ENCODE data around the gene ZNF862.

GRCh38 chr7:149833495-149834130, 4.6 kb upstream of the ZNF862 start:
- TF ChIP-seq CTCF (IDR thresholded peaks at IDR 0.05 in 2 of 3, conservative IDR thresholded peaks at IDR 0.05 in 1 of 3; ENCODE audit: control insufficient read depth in 2 of 3, extremely low read depth in 1 of 3, insufficient read depth in 1 of 3, low read depth in 3 of 3, low read length in 3 of 3): no peak
- TF ChIP-seq REST (IDR thresholded peaks at IDR 0.05; ENCODE audit: low read depth, low read length): no peak
- TF ChIP-seq, protein P1, sequence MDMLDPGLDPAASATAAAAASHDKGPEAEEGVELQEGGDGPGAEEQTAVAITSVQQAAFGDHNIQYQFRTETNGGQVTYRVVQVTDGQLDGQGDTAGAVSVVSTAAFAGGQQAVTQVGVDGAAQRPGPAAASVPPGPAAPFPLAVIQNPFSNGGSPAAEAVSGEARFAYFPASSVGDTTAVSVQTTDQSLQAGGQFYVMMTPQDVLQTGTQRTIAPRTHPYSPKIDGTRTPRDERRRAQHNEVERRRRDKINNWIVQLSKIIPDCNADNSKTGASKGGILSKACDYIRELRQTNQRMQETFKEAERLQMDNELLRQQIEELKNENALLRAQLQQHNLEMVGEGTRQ (IDR thresholded peaks at IDR 0.05; ENCODE audit: borderline replicate concordance, low read depth, low read length): no peak
- no peak for TF ChIP-seq ZNF274 (IDR thresholded peaks at IDR 0.05; ENCODE audit: insufficient read depth, insufficient read length)

Measured in GM12878 (cell line).